Gastroesophageal sphincter (tissue), 3 donors: ENCODE data around the gene LANCL2.

Source experiments
- EP300 ChIP-seq: sonication (generic); formaldehyde crosslinking; IDR thresholded peaks from one replicate; pipeline ENCODE4 v1.6.1; 2017; ENCODE audit warnings: antibody characterized with exemption, mild to moderate bottlenecking
- POLR2A ChIP-seq, 2 donors: fragments of 450-650 bp; IDR thresholded peaks; one replicate each; pipeline ENCODE4 v1.6.1; 2017; ENCODE audit warnings: antibody characterized with exemption in 2 of 2, mild to moderate bottlenecking in 2 of 2, moderate library complexity in 1 of 2
- POLR2AphosphoS5 ChIP-seq: sonication (generic); formaldehyde crosslinking; IDR thresholded peaks from one replicate; pipeline ENCODE4 v1.6.1; 2017; ENCODE audit warnings: antibody characterized with exemption
- TF ChIP-seq, protein P1 (sequence below), 4 experiments: fragments of 200-600 bp in 2 of 4; fragments of 450-650 bp in 2 of 4; sonication (generic) in 1 of 4; IDR thresholded peaks; one replicate each; pipeline ENCODE4 v1.5.1; 2017 to 2019; ENCODE audit warnings: antibody characterized with exemption in 4 of 4, mild to moderate bottlenecking in 2 of 4, moderate library complexity in 2 of 4

DNA sequence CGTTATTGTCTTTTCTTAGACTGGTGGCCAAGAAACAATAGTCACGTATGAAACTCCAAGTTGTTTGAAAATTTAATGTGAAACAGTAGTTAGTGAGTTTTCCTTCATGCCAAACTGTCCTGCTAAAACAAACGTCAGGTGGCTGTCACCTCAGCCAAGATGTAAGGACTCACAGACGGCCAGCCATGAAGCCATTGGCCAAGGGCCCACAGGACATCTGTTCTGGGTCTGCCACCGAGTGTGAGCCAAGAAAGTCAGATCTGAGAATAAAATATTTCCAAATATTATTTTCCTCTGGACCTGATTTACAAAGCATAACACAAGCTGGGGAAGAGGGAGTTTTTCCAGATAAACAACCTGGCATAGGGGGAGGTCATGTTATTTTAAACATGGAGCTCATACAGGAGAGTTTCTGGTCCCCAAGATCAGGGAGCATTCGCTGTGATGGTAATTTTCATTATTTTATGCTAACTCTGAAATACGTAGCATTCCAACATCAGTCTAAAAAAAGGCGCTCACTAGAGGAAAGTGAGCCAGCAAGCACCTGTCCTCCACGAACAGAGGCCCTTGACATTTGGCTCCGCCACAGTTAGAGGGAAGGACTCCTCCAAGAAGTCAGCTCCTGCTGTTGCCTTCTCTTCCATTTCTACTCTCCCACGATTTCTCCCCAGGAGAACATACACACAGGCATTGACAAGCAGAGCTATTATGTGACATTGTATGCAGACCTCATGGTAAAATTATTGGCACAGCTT lies 38.9 kb upstream of the LANCL2 start:
- TF ChIP-seq, protein P1, sequence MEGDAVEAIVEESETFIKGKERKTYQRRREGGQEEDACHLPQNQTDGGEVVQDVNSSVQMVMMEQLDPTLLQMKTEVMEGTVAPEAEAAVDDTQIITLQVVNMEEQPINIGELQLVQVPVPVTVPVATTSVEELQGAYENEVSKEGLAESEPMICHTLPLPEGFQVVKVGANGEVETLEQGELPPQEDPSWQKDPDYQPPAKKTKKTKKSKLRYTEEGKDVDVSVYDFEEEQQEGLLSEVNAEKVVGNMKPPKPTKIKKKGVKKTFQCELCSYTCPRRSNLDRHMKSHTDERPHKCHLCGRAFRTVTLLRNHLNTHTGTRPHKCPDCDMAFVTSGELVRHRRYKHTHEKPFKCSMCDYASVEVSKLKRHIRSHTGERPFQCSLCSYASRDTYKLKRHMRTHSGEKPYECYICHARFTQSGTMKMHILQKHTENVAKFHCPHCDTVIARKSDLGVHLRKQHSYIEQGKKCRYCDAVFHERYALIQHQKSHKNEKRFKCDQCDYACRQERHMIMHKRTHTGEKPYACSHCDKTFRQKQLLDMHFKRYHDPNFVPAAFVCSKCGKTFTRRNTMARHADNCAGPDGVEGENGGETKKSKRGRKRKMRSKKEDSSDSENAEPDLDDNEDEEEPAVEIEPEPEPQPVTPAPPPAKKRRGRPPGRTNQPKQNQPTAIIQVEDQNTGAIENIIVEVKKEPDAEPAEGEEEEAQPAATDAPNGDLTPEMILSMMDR (IDR thresholded peaks at IDR 0.05), result no peak
- TF ChIP-seq POLR2AphosphoS5 (no peak), POLR2A (IDR thresholded peaks at IDR 0.05) (no peak), EP300 (no peak)
